Neutrophil (primary cell): ENCODE measurements around the gene AASDH.

Source experiments
- H3K27ac ChIP-seq: fragments of 200-600 bp; sonication (generic); 2 replicates; pipeline ENCODE4 v1.5.1; 2016; ENCODE audit warnings: mild to moderate bottlenecking, moderate library complexity
- H3K27me3 ChIP-seq: fragments of 200-600 bp; sonication (generic); 2 replicates; pipeline ENCODE4 v1.6.0; 2016; ENCODE audit warnings: mild to moderate bottlenecking
- H3K36me3 ChIP-seq: fragments of 200-600 bp; sonication (generic); 2 replicates; pipeline ENCODE4 v1.5.1; 2017
- H3K4me1 ChIP-seq, 2 experiments: fragments of 200-600 bp in 1 of 2; sonication (generic) in 1 of 2; 1 replicate in 1 of 2; 2 replicates in 1 of 2; pipeline versions ENCODE4 v1.5.1 to v1.6.1; 2013 to 2016; ENCODE audit warnings: low read depth in 1 of 2, low read length in 1 of 2, mild to moderate bottlenecking in 1 of 2, moderate library complexity in 1 of 2; ENCODE audit not compliant: control insufficient read depth in 1 of 2, insufficient read depth in 1 of 2
- H3K4me3 ChIP-seq, 2 experiments: fragments of 200-600 bp in 1 of 2; sonication (generic) in 1 of 2; 1 replicate in 1 of 2; 2 replicates in 1 of 2; pipeline ENCODE4 v1.5.1; 2013 to 2016; ENCODE audit warnings: low read depth in 1 of 2, low read length in 1 of 2, mild to moderate bottlenecking in 1 of 2, moderate library complexity in 1 of 2
- H3K9me3 ChIP-seq: fragments of 200-600 bp; sonication (generic); 2 replicates; pipeline ENCODE4 v1.5.1; 2016
- CTCF ChIP-seq: fragments of 200-600 bp; sonication (generic); IDR thresholded peaks from 2 replicates; pipeline ENCODE4 v1.5.1; 2016; ENCODE audit warnings: antibody characterized with exemption

The AASDH gene

GRCh38 chr4:56427179-56427578, 39.9 kb upstream of the AASDH start:
- TF ChIP-seq CTCF: no peak
- no peaks in the 10 kb centered on the region for H3K36me3 ChIP-seq
- H3K4me3 ChIP-seq: no peak overlapping the region
- H3K4me1 ChIP-seq: no peaks in the 10 kb centered on the region
- H3K9me3 ChIP-seq: no peaks in the 10 kb centered on the region
- no peaks in the 10 kb centered on the region for H3K27me3 ChIP-seq
- H3K27ac ChIP-seq: no peak overlapping the region

- TF ChIP-seq CTCF: no peak
- Histone ChIP-seq H3K9me3 (no peaks in the 10 kb centered on the region), H3K36me3 (no peaks in the 10 kb centered on the region), H3K27ac (no peak overlapping the region), H3K4me3 (no peak overlapping the region), H3K4me1 (no peaks in the 10 kb centered on the region), H3K27me3 (no peaks in the 10 kb centered on the region)
These were observed 39.0 kb upstream of the AASDH start for GRCh38 chr4:56426273-56426672.

GRCh38 chr4:56425518-56425917, 38.2 kb upstream of the AASDH start:
- no peaks in the 10 kb centered on the region for H3K4me1 ChIP-seq
- no peaks in the 10 kb centered on the region for H3K27me3 ChIP-seq
- H3K36me3 ChIP-seq: no peaks in the 10 kb centered on the region
- H3K4me3 ChIP-seq: no peak overlapping the region
- TF ChIP-seq CTCF: no peak
- no peaks in the 10 kb centered on the region for H3K9me3 ChIP-seq
- no peak overlapping the region for H3K27ac ChIP-seq

- H3K4me3 ChIP-seq: no peak overlapping the region
- H3K36me3 ChIP-seq: no peaks in the 10 kb centered on the region
- no peaks in the 10 kb centered on the region for H3K9me3 ChIP-seq
- TF ChIP-seq CTCF: peak; percentile 26
- no peaks in the 10 kb centered on the region for H3K4me1 ChIP-seq
- H3K27me3 ChIP-seq: no peaks in the 10 kb centered on the region
- no peak overlapping the region for H3K27ac ChIP-seq
These were observed 37.6 kb upstream of the AASDH start for GRCh38 chr4:56424697-56425514.

- TF ChIP-seq CTCF: no peak
- no peaks in the 10 kb centered on the region for H3K27me3 ChIP-seq
- H3K27ac ChIP-seq: no peak overlapping the region
- no peak overlapping the region for H3K4me3 ChIP-seq
- no peaks in the 10 kb centered on the region for H3K36me3 ChIP-seq
- no peaks in the 10 kb centered on the region for H3K9me3 ChIP-seq
- no peaks in the 10 kb centered on the region for H3K4me1 ChIP-seq
These were observed 36.9 kb upstream of the AASDH start for GRCh38 chr4:56424176-56424575.
